ENCODE data around the gene FOXP2. TPM values are rescaled to one million over a fixed set of nuclear protein-coding genes. Genes with fewer than 3 reads are reported as not detected.

The FOXP2 gene
- total RNA-seq, 1 experiment from 2014 or later, result 0.17 TPM

DNA sequence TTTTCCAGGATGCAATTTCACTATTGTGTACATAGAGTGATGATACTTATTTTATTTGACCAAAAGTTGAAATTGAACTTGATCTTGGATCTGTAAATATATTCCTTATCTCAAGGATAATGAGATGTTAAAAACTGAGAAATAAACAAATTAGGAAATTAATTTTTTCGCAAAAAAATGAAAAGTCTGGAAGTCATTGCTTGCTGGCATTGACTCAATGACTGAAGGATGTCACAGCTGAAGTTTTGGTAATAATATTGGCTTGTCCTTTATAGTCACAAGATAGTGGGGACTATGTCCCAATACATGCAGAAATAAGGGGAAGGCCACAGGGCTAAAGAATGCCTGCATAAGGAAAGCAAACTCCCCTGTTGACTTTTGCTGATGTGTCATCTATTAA lies 92.8 kb downstream of the FOXP2 start:
- no peaks in the 10 kb centered on the region for H3K4me1 Mint-ChIP-seq
- TF ChIP-seq NFATC4 (CRISPR knock-in tag; IDR thresholded peaks at IDR 0.05) (no peak), ZNF121 (CRISPR knock-in tag; IDR thresholded peaks at IDR 0.05) (no peak), RORB (CRISPR knock-in tag; IDR thresholded peaks at IDR 0.05) (no peak)
- TF ChIP-seq, protein P1, sequence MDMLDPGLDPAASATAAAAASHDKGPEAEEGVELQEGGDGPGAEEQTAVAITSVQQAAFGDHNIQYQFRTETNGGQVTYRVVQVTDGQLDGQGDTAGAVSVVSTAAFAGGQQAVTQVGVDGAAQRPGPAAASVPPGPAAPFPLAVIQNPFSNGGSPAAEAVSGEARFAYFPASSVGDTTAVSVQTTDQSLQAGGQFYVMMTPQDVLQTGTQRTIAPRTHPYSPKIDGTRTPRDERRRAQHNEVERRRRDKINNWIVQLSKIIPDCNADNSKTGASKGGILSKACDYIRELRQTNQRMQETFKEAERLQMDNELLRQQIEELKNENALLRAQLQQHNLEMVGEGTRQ (CRISPR knock-in tag; IDR thresholded peaks at IDR 0.05), result no peak
- TF ChIP-seq, protein P2, sequence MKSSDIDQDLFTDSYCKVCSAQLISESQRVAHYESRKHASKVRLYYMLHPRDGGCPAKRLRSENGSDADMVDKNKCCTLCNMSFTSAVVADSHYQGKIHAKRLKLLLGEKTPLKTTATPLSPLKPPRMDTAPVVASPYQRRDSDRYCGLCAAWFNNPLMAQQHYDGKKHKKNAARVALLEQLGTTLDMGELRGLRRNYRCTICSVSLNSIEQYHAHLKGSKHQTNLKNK (CRISPR knock-in tag; IDR thresholded peaks at IDR 0.05), result no peak
- no peaks in the 10 kb centered on the region for H3K27me3 Mint-ChIP-seq (ENCODE audit: low read depth)
- DNase-seq (ENCODE audit: low spot score) (no peak), ATAC-seq (no peak)
- ChIA-PET POLR2A (no interaction called here), CTCF (no interaction called here)
- H3K36me3 Mint-ChIP-seq, result no peaks in the 10 kb centered on the region
- no peak overlapping the region for H3K27ac Mint-ChIP-seq
- no peaks in the 10 kb centered on the region for H3K9me3 Mint-ChIP-seq
- no peak overlapping the region for H3K4me3 Mint-ChIP-seq

DNA sequence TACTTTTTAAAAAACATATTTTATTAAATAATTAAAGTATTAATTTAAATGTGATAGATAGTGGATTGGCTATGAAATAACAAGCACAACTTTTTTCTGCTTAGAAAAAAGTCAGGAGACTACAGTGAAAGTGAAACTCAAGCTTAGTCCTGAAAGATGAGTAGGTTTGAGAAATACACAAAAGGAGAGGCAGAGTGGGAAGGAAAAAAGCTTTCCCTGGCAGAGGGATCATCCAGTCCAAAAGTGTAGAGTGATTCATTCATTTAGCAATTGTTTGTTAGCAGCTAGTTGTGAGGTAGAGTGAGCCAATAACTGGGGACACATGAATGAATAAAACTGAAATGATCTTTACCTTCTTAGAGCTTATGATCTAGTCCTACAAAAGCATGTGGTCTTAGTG lies 93.5 kb downstream of the FOXP2 start:
- CTCF ChIA-PET, result no interaction called here

More for the DNA sequence above, 93.5 kb downstream of the FOXP2 start:
- Mint-ChIP-seq H3K27ac (no peak overlapping the region), H3K4me1 (no peaks in the 10 kb centered on the region), H3K4me3 (no peak overlapping the region), H3K36me3 (no peaks in the 10 kb centered on the region), H3K9me3 (no peaks in the 10 kb centered on the region), H3K27me3 (ENCODE audit: low read depth) (no peaks in the 10 kb centered on the region)
- POLR2A ChIA-PET, result no interaction called here
- no peak for TF ChIP-seq FOXP1 (CRISPR knock-in tag; IDR thresholded peaks at IDR 0.05; ENCODE audit: borderline replicate concordance)
- no peak for TF ChIP-seq JUN (CRISPR knock-in tag; IDR thresholded peaks at IDR 0.05)
- TF ChIP-seq, protein P3, sequence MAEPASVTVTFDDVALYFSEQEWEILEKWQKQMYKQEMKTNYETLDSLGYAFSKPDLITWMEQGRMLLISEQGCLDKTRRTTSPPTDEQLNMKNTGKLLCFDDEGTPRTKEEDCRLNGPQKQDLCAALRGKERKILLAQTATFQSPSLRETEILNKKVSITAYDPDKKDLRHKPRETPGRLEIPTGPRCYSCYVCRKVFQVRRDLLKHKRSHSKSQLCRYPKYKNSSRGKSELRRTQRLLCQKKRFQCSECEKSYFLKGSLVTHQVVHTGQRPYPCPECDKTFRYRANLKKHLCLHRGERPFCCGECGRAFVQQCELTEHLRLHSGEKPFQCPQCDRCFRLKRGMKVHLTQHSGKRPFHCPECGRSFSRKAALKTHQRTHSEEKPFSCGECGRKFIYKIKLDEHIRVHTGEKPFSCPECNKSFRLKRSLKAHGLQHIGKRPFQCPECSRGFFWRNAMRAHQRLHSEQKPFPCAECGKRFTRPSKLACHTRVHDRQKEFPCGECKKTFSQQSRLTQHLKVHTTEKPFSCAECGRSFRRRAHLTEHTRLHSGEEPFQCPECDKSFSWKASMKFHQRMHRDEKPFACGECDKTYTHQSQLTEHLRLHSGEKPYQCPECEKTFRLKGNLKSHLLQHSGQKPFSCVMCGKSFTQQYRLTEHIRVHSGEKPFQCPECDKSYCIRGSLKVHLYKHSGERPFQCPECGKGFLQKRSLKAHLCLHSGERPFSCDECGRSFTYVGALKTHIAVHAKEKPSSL (CRISPR knock-in tag; conservative IDR thresholded peaks at IDR 0.05), result no peak
- TF ChIP-seq, protein P1 (CRISPR knock-in tag; IDR thresholded peaks at IDR 0.05), result no peak
- TF ChIP-seq, protein P4, sequence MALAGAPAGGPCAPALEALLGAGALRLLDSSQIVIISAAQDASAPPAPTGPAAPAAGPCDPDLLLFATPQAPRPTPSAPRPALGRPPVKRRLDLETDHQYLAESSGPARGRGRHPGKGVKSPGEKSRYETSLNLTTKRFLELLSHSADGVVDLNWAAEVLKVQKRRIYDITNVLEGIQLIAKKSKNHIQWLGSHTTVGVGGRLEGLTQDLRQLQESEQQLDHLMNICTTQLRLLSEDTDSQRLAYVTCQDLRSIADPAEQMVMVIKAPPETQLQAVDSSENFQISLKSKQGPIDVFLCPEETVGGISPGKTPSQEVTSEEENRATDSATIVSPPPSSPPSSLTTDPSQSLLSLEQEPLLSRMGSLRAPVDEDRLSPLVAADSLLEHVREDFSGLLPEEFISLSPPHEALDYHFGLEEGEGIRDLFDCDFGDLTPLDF (CRISPR knock-in tag; IDR thresholded peaks at IDR 0.05), result no peak
- no peak for TF ChIP-seq OVOL2 (CRISPR knock-in tag; IDR thresholded peaks at IDR 0.05; ENCODE audit: borderline replicate concordance)
- TF ChIP-seq ZNF416 (CRISPR knock-in tag; IDR thresholded peaks at IDR 0.05), result no peak
- TF ChIP-seq SP1 (CRISPR knock-in tag; conservative IDR thresholded peaks at IDR 0.05), result no peak
- no peak for TF ChIP-seq ZNF423 (CRISPR knock-in tag; IDR thresholded peaks at IDR 0.05)
- TF ChIP-seq ZNF396 (CRISPR knock-in tag; IDR thresholded peaks at IDR 0.05; ENCODE audit: borderline replicate concordance), result no peak
- TF ChIP-seq, protein P5, sequence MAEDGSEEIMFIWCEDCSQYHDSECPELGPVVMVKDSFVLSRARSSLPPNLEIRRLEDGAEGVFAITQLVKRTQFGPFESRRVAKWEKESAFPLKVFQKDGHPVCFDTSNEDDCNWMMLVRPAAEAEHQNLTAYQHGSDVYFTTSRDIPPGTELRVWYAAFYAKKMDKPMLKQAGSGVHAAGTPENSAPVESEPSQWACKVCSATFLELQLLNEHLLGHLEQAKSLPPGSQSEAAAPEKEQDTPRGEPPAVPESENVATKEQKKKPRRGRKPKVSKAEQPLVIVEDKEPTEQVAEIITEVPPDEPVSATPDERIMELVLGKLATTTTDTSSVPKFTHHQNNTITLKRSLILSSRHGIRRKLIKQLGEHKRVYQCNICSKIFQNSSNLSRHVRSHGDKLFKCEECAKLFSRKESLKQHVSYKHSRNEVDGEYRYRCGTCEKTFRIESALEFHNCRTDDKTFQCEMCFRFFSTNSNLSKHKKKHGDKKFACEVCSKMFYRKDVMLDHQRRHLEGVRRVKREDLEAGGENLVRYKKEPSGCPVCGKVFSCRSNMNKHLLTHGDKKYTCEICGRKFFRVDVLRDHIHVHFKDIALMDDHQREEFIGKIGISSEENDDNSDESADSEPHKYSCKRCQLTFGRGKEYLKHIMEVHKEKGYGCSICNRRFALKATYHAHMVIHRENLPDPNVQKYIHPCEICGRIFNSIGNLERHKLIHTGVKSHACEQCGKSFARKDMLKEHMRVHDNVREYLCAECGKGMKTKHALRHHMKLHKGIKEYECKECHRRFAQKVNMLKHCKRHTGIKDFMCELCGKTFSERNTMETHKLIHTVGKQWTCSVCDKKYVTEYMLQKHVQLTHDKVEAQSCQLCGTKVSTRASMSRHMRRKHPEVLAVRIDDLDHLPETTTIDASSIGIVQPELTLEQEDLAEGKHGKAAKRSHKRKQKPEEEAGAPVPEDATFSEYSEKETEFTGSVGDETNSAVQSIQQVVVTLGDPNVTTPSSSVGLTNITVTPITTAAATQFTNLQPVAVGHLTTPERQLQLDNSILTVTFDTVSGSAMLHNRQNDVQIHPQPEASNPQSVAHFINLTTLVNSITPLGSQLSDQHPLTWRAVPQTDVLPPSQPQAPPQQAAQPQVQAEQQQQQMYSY (CRISPR knock-in tag; IDR thresholded peaks at IDR 0.05), result no peak
- TF ChIP-seq, protein P6, sequence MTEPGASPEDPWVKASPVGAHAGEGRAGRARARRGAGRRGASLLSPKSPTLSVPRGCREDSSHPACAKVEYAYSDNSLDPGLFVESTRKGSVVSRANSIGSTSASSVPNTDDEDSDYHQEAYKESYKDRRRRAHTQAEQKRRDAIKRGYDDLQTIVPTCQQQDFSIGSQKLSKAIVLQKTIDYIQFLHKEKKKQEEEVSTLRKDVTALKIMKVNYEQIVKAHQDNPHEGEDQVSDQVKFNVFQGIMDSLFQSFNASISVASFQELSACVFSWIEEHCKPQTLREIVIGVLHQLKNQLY (CRISPR knock-in tag; IDR thresholded peaks at IDR 0.05), result no peak
- no peak for TF ChIP-seq ZNF121 (CRISPR knock-in tag; IDR thresholded peaks at IDR 0.05)
- no peak for TF ChIP-seq GTF2I (CRISPR knock-in tag; conservative IDR thresholded peaks at IDR 0.05)
- TF ChIP-seq ZNF317 (CRISPR knock-in tag; IDR thresholded peaks at IDR 0.05; ENCODE audit: borderline replicate concordance, low read depth), result no peak
- TF ChIP-seq, protein P7, sequence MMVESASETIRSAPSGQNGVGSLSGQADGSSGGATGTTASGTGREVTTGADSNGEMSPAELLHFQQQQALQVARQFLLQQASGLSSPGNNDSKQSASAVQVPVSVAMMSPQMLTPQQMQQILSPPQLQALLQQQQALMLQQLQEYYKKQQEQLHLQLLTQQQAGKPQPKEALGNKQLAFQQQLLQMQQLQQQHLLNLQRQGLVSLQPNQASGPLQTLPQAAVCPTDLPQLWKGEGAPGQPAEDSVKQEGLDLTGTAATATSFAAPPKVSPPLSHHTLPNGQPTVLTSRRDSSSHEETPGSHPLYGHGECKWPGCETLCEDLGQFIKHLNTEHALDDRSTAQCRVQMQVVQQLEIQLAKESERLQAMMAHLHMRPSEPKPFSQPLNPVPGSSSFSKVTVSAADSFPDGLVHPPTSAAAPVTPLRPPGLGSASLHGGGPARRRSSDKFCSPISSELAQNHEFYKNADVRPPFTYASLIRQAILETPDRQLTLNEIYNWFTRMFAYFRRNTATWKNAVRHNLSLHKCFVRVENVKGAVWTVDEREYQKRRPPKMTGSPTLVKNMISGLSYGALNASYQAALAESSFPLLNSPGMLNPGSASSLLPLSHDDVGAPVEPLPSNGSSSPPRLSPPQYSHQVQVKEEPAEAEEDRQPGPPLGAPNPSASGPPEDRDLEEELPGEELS (CRISPR knock-in tag; IDR thresholded peaks at IDR 0.05), result no peak
- TF ChIP-seq, protein P8, sequence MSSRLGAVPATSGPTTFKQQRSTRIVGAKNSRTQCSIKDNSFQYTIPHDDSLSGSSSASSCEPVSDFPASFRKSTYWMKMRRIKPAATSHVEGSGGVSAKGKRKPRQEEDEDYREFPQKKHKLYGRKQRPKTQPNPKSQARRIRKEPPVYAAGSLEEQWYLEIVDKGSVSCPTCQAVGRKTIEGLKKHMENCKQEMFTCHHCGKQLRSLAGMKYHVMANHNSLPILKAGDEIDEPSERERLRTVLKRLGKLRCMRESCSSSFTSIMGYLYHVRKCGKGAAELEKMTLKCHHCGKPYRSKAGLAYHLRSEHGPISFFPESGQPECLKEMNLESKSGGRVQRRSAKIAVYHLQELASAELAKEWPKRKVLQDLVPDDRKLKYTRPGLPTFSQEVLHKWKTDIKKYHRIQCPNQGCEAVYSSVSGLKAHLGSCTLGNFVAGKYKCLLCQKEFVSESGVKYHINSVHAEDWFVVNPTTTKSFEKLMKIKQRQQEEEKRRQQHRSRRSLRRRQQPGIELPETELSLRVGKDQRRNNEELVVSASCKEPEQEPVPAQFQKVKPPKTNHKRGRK (CRISPR knock-in tag; IDR thresholded peaks at IDR 0.05; ENCODE audit: borderline replicate concordance), result no peak
- no peak for TF ChIP-seq CREB1 (CRISPR knock-in tag; IDR thresholded peaks at IDR 0.05)
- no peak for TF ChIP-seq ZNF219 (CRISPR knock-in tag; IDR thresholded peaks at IDR 0.05; ENCODE audit: borderline replicate concordance)
- TF ChIP-seq ZNF671 (CRISPR knock-in tag; IDR thresholded peaks at IDR 0.05), result no peak
- DNase-seq (ENCODE audit: low spot score) (no peak), ATAC-seq (no peak)

Measured in WTC11 (cell line).